HPDE6-E6E7 (cell line): Measurements from ENCODE around the gene IL17B.

Experiments
- DNase-seq: peaks from one replicate; pipeline ENCODE4 v3.0.0; 2011; ENCODE audit warnings: missing footprints; ENCODE audit errors: extremely low spot score

The IL17B gene

DNA sequence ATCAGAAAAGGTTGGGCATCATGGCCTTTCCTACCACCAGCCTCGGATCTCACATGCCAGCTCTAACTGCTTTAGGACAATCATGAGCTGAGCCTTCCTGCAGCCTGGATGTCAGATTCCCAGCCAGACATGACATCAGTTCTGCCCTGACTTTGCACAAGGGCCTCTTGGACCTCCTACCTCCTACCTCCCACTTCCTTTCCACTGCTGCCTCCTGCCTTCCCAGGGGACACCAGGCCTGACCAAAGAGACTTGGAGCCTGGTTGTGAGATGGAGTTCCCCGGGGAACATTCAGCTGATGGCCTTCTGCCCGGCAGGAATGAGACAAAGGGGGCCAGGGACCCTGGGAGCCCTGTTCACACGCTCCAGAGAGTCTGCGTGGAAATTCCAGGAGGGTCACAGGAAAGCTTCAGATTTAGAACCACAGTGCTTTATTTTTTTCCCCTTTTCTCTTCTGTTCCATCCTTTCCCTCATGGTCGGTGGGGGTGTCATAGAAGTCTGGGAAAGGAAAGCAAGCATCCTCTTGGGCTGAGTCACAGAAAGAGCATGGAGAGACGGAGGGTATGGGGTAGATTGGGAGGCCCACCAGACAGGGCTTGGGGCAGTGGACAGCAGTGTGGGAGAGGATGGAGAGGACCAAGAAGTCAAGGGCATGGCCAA lies 35.4 kb upstream of the IL17B start:
- DNase-seq, result no peak

DNA sequence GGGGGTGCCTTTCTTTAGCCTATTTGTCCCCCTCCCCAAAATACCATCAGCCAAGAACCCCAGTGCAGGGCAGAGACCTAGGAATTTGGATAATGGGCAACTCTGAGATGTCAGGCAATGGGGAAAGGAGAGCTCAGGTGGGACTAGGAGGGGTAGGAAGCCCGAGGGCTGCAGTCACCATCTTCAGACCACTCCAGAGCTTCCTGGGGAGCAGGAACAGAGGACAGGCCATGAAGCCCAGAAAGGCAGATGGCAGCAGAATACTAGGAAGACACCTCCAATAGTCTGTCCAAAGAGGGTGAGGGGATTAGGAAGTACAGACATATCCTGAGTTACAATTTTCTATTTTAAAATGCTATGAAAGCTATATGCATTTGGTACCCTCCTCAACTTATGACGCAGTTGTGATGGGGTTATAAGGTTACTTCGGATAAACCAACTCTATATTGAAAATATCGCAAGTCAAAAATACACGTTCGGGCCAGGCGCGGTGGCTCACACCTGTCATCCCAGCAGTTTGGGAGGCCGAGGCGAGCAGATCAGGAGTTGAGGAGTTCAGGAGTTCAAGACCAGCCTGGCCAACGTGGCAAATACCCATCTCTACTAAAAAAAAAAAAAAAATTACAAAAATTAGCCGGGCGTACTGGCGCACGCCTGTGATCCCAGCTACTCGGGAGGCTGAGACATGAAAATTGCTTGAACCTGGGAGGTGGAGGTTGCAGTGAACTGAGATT lies 34.6 kb upstream of the IL17B start:
- no peak for DNase-seq

DNA sequence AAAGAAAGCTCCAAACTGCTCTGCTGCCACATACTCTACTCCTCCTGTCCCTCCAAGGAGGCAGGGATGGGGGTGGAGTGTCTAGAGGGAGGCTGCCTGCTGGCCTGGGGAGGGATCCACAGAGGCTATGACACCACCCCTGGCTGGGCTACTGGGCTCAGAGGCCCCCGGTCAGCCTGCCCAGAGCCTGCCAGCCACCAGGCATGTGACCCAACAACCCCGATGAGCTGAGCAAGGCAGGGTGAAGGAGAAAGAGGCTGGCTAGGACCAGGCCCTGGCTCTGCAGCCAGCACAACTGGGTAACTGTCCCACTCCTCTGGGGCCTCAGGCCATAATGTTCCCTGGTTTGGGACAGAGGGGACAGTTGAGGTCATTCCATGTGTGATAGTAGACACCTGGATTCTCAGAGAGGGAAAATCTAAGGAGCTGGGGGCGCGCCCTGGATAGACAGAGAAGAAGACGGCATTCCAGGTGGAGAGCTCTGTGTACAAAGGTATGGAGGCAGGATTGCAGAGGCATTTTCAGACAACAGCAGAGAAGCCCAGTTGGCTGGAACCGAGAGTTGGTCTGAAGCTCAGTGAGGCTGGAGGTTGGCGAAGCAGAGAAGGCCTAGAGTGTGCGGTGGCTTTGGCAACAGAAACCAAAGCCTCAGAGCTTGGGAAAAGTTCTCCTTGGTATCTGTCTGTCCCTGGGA lies 33.8 kb upstream of the IL17B start:
- DNase-seq, result no peak

DNA sequence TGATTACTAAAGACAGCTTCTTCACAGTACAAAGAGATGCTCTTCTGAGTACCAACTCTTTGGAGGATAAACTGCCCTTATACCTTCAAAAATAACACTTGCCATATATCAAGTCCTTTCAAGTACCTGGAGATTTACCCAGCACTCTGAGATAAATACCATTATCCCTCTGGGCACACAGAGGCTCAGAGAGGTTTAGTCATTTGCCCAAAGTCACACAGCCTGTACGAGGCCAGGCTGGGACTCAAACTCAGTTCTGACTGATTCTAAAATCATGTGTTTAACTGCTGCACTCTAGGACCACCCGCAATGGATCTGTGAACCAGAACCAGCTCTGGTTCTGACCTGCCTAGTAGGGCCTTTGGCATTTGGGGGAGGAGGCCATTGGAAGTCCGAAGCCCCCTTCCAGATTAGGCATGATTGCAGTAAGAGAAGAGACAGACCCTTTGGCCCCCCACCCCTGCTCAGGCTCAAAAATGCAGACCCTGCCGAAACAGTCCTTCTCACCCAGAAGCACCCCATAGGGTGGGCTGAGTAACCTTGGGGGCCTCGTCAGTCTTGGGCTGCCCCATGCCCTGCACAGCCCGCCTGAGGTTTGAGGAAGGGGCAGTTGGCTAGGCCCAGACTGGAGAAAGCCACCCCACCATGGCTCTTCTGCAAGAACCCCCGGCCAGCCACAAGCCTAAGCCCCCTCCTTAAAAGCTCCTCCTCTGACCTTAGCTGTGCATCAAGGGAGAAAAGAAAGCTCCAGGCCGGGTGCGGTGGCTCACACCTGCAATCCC lies 32.8 kb upstream of the IL17B start:
- no peak for DNase-seq

DNA sequence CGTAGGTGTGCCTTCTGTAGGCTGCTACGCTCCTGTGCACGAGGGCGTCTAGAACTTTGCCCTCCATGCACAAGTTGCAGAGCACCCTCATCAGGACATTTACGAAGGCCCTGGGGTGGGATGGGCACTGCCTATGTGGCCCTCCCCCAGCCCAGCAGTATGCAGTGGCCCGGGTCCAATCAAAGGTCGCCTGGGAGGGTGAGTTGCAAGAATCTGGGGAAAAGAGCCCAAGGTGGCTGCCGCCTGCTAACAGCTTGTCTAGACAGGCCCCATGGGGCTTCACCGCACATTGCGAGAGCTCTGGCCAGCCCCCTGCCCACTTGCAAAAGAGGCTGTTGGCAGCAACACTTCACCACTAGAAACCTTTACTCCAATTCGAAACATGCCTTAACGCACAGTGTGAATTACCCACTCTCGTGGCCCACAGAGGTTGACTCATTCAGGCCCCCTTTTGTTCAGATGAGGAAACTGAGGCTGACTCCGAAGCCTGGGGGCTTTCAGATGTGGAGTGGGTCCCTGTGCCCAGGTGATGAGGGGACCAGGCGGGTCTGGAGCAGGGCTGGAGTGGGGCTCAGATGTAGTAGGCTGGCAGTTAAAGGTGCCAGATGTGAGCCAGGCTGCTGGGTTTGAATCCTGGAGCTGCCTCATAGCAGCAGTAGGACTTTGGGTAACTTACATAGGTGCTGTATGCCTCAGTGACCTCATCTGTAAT lies 31.8 kb upstream of the IL17B start:
- no peak for DNase-seq

DNA sequence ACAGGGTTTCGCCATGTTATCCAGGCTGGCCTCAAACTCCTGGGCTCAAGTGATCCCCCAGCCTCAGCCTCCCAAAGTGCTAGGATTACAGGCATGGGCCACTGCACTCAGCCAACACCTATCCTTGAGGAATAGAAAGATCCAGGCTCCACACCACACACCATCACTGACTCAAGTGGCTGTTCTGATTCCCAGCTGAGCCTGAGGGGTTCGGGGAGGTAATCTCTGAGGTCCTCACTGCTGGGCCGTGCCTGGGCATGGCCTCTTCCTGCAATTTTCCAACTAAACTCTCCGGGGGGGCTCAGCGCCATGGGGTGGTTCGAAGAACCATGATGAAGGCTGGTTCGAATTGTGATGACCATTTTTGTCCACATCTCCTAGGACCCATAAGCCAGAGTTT lies 31.0 kb upstream of the IL17B start:
- no peak for DNase-seq

- DNase-seq, result no peak
These were observed 30.3 kb upstream of the IL17B start for GRCh38 chr5:149409268-149409948.

- DNase-seq, result no peak
These were observed 29.4 kb upstream of the IL17B start for GRCh38 chr5:149408252-149409099.

- no peak for DNase-seq
These were observed 28.5 kb upstream of the IL17B start for GRCh38 chr5:149407323-149408251.

GRCh38 chr5:149406979-149407306 lies 27.9 kb upstream of the IL17B start:
- no peak for DNase-seq

DNA sequence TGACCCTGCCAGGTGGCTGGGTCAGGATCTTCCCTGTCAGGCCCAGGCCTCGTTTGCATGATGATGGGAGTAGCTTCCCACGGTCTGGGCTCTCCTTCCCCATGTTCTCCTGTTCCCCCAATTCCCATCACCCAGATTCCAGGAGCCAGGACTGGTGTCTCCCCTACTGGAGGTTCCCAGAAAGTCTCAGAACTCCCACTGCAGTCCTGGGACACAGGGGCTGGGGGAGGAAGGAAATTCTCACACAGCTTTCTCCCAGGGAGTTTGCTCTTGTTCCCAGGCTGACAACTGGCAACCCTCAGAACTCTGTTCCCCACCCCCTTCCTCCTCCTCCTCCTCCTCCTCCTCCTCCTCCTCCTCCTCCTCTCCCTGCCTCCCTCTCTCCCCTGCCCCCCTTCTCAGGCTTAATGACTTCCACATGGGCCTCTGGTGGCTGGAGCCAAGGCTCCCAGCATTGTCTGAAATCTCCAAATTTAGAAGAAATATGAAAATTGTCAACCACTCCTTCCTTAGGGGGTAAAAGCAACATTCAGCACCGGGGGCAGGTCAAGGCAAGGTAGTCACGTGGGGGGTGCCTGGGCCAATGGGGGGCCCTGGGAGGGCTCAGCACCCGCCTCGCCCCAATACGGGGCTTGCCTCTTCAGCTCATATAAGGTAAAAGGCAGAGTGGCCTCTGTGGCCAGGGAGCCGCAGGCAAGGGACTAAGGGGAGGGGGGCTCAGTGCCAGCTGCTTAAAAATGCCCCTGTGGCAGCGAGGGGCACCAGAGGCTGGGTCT lies 27.3 kb upstream of the IL17B start:
- no peak for DNase-seq

DNA sequence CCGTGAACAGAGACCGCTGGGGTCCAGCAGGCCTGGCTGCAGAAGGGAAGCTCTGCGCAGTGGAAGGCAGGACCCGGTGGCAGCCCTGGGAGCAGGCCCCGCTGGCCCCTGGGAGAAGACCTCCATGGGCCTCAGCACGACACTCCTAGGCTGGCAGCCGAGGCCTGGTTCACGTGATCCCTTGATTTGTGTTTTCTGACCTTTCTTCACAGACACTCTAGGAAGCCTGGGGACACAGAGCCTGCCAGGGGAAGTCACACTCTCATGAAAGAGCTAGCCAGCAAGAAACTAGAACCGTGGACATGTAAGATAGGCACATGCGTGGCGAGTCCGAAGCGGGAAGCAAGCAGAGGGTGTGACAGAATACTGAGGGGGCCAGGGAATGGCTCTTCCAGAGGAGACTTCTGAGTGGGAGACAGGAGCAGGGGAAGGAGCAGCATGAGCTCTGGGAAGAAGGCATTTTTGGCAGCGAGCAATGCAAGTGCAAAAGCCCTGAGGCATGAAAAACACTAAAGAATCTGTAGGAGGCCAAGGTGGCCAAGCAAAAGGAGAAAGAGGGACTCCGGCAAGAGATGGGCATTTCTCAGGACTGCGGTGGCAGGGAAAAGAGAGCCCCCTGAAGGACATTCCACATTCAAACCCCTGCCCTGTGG lies 26.6 kb upstream of the IL17B start:
- DNase-seq, result no peak

DNA sequence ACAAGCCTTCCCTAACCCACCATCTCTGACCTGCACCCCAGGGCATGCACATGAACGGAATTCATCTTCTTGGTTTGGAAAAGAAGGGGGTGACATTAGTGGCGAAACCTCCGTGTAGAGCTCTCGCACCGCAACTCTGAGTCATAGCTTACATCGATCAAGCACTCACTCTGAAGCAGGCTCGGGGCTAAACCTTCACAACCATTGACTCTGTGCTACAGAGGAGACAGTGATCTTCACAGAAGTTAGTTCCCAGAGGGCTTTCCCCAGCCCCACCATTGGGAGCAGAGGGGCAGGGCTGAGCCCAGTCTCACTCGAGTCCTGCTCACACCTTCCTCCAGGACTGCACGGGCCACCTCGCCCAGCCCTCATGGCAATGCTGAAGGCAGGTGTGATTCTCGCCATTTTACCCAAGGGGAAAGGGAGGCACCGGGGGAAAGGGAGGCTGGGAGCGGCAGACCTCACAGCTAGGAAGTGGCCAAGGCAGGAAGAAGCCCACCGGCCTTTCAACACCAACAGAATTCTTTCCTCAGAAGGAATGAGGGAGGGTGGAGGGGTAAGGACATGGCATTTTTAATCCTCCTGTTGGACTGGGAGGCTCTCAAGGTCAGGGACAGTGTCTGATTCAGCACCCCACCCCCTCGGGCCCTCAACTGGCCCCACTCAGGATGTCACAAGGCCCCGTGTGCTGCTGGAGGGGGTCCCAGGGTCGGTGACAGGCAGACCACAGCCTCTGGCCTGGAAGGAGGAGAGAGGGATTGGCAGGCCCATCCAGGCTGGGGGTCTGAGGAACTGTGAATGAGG lies 25.9 kb upstream of the IL17B start:
- peak; percentile 17 for DNase-seq

GRCh38 chr5:149403923-149404745 lies 25.0 kb upstream of the IL17B start:
- no peak for DNase-seq

DNA sequence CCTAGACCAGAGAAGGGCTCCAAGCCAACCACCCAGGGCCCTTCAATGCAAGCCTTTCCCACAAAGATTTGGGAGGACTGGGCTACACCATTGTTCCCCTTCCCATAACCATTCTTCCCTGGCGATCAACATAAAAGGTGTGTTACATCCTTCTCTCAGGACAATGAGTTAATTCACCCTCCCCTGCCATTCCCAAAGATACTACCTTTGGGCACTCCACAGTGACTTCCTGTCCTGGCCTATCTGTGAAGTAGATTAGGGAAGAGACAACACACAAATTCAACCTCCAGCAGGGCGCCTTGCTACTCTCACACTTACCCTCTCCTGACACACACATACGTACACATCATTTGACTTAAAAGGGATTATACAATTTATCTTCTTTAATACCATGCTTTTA lies 23.2 kb upstream of the IL17B start:
- no peak for DNase-seq

DNA sequence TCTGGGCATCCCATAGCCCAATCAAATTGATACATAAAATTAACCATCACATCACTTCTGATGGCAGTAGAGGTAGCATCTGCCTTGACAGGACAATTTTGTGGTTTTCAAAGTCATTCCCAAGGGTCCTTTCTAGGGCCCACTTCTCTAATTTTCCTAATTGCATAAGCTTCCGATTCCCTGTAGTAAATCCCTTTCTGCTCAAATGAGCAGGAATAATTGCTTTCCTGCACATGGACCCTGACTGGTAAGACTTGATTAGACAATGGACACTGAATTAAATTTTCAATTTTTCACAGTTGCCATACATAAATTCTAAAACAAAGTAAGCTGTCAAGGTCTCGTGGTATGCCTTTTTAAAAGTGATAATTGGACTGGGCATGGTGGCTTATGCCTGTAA lies 22.0 kb upstream of the IL17B start:
- DNase-seq, result no peak
